GM21576 (cell line): Measurements from ENCODE around the gene RBMS3.

Experiments
- ATAC-seq: cut with Tn5 transposase; IDR thresholded peaks from one replicate; pipeline ENCODE4 v1.9.1; 2021; ENCODE audit warnings: mild to moderate bottlenecking, moderate library complexity; ENCODE audit not compliant: unreplicated experiment

Gene RBMS3

GRCh38 chr3:29701326-29701983, 420.6 kb downstream of the RBMS3 start:
- ATAC-seq = no peak

GRCh38 chr3:29705906-29706844, 425.3 kb downstream of the RBMS3 start:
- no peak for ATAC-seq

GRCh38 chr3:29708884-29709283, 428.0 kb downstream of the RBMS3 start:
- no peak for ATAC-seq

- ATAC-seq = no peak
Measured at GRCh38 chr3:29711255-29711771, 430.4 kb downstream of the RBMS3 start.

GRCh38 chr3:29716213-29716612, 435.3 kb downstream of the RBMS3 start:
- no peak for ATAC-seq

- ATAC-seq = no peak
Measured at GRCh38 chr3:29718661-29719065, 437.8 kb downstream of the RBMS3 start.

- ATAC-seq = no peak
Measured at GRCh38 chr3:29720665-29721064, 439.8 kb downstream of the RBMS3 start.

- ATAC-seq = no peak
Measured at GRCh38 chr3:29721789-29722188, 440.9 kb downstream of the RBMS3 start.

GRCh38 chr3:29731050-29731449, 450.2 kb downstream of the RBMS3 start:
- ATAC-seq = no peak

GRCh38 chr3:29741231-29741630, 460.4 kb downstream of the RBMS3 start:
- no peak for ATAC-seq

- ATAC-seq = no peak
Measured at GRCh38 chr3:29745232-29745870, 464.5 kb downstream of the RBMS3 start.

- ATAC-seq = no peak
Measured at GRCh38 chr3:29746163-29746760, 465.4 kb downstream of the RBMS3 start.

- ATAC-seq = no peak
Measured at GRCh38 chr3:29747991-29748390, 467.1 kb downstream of the RBMS3 start.

GRCh38 chr3:29751647-29752314, 470.9 kb downstream of the RBMS3 start:
- no peak for ATAC-seq

- ATAC-seq = no peak
Measured at GRCh38 chr3:29754346-29754745, 473.5 kb downstream of the RBMS3 start.

GRCh38 chr3:29755416-29755815, 474.5 kb downstream of the RBMS3 start:
- no peak for ATAC-seq

GRCh38 chr3:29757054-29757777, 476.3 kb downstream of the RBMS3 start:
- ATAC-seq = no peak

GRCh38 chr3:29758108-29758433, 477.2 kb downstream of the RBMS3 start:
- no peak for ATAC-seq

GRCh38 chr3:29758434-29759322, 477.8 kb downstream of the RBMS3 start:
- no peak for ATAC-seq
